Stimulated activated CD8-positive, alpha-beta memory T cell treated with anti-CD3 and anti-CD28 coated beads, Interleukin-4, amount 100 ng/mL, for 24 hours (primary cell): Measurements from ENCODE around the gene POU1F1.
"Not testable (repeated sequence)": the region's sequence is repeated elsewhere in the genome, so short reads cannot be mapped to it uniquely, and the experiment has no call there.

Source experiments
- DNase-seq: peaks from one replicate; pipeline ENCODE4 v3.0.0-alpha.2; 2020; ENCODE audit warnings: low read depth

POU1F1 gene, protein sequence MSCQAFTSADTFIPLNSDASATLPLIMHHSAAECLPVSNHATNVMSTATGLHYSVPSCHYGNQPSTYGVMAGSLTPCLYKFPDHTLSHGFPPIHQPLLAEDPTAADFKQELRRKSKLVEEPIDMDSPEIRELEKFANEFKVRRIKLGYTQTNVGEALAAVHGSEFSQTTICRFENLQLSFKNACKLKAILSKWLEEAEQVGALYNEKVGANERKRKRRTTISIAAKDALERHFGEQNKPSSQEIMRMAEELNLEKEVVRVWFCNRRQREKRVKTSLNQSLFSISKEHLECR

DNA sequence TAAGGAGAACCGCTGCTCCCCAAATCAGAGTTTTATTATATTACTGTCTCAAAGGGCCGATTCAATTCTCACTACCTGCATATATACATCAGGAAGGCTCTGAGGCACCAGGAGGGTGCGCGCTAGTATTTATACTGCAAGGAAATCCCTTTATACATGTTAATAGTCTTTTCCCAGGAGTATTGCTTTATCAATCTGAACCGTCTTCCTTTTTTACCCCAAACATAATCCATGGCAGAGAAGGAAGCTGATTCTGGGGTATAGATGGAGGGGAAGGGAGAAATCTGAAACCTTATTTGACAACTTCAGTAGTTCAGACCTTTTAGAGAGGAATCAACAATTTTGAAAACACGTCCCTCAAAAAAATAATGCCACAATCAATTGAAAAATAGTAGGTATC, at the start of gene POU1F1:
Gene POU1F1, minus strand, starts transcription at position 101 of the 400 bp plus-strand sequence. CDS start 122 bp downstream, outside the sequence.
- no peak for DNase-seq

DNA sequence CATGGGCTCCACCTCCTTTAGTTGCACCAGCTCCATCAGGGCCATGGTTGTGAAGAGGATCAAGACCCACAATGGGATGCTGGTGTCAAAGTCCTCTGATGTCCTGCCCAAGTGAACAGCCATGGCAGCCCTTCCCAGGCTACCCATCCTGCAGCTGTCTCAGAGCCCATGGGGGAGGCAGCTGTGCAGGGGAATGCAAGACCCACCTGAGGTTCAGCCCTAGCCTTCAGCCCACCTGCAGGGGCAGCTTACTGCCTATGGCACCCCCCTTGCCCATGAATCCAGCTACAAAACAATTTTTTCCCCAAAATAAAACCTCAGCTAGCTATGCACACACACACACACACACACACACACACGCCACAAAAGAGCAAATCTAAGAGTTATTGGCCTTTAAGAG, 48.2 kb upstream of the POU1F1 start:
- no peak for DNase-seq

DNA sequence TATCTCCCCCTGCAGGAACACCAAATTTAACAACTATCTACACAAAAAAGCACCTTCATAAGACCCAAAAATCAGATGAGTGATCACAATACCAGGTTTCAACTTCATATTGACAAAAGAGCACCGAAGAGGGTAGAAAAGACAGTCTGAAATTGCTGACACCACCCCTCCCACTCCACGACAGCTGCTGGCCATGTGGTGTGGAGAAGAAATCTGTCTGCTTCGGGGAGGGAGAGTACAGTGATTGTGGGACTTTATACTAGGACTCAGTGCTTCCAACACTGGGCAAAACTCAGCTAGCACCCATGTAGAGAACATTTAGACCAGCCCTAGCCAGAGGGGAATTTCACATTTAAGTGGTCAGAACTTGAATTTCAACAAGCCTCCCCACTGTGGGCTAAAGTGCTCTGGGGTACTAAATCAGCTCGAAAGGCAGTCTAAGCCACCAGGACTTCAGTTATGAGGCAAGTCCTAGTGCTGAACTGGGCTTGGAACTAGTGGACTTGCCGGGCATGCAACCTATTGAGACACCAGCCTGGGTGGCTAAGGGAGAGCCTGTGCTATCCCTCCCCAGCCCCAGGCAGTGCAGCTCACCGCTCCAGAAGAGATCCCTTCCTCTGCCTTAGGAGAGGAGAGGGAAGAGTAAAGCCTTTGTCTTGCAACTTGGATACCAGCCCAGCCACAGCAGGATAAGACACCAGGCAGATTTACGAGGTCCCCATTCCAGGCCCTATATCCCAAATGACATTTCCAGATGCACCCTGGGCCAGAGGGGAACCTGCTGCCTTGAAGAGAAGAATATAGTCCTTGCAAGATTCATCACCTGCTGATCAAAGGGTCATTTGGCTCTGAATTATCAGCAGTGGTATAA, 44.6 kb upstream of the POU1F1 start:
- no peak for DNase-seq

DNA sequence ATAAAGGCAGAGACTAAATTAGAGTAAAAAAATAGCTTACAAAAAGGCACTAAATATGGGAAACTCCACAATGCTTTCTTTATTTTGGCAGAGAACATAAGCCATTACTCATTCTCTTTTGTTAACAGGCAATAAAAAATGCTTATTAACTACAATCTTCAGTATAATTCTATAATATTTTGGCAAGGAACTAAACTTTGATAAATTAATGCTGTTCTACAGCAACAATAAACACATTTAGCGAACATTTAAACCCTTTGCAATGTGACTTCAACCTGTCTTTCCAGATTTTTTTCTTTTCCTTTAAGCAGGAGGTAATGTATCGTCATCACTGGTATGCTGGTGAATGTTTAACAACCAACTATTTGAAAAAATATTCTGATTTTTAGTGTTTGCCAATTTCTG, 42.2 kb upstream of the POU1F1 start:
- no peak for DNase-seq

DNA sequence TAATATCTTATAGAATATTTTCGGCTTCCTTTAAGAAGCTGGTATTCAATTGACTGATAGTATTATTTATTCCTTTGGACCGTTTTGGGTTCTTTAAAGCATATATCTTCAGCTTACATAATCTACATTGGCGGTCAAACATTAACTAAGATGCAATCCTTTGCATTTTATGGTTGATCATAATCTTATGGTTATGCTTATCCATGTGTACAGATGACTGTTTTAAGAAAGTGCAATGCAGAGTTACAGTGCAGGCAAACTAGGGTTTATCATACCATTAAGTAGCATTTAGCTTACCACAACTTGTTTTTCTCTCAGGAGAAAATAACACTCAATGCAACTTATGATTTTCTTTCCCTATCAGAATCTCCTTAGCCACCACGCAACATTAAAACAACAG, 41.4 kb upstream of the POU1F1 start:
- DNase-seq, result no peak

DNA sequence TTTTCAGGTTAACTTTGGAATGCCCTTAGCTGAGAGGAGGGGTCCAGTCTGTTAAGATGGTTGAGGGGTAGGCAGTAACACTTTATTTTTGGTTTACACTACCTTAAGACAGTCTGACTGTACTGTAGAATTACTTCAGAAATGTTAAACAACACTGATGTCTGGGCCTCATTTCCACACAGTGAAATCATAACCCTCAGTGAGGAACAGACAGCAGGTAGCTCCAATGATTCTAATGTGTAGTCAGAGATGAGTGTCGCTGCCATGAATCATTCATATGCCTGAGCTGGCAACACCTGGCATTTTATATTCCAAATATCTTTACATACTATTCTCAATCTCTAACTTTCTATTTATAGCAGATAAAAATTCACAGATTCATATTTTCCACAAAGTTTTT, 37.3 kb upstream of the POU1F1 start:
- no peak for DNase-seq

DNA sequence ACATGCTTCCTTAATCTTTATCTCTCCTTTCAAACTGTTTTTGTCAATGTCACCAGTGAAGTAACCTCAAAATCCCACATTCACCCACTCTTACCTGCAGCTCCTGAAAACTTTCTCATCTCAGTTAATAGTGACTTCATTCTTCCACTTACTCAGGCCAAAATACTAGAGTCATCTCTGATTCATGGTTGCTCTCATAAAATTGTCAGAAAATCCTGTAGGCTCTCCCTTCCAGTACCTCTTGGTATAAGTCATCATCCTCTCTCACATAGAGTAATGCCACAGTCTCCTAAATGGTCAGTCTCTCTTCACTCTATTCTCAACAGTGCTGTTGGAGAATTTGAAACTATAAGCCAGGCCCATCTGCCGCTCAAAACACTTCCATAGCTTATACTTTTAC, 34.9 kb upstream of the POU1F1 start:
- no peak for DNase-seq

DNA sequence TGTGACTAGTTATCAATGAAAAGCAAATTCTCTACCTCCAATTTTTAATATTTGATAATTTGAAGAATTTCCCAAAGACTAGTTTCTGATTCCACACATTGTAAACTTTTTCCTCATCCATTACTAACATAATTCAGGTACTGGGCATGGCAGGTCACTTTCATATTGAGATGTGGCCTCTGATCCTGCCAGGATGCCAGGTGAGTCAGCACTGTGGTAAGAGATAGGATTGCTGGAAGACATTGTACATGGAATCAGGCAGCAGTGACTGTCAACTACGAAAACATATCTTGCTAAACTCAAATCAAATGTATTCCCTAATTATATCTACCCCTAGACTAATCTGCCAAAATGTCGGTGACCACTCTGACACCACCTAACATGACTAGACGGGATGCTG, 33.2 kb upstream of the POU1F1 start:
- no peak for DNase-seq

DNA sequence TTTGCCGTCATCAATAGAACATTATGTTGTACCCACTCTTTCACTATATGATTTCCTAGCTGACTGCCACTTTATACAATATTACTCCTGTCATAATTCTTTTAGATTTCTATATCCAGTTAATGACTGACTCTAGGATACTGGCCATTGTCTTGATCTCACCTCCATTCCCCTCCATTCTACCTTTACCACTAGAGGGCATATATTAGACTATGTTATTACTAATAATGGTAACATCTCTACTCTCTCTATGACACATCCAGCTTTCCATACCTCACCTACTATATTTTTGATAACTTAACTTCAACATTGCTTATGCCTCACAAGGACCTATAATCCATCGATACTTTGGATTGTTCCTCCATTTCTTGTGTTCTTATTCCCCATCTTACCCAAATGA, 31.4 kb upstream of the POU1F1 start:
- no peak for DNase-seq

DNA sequence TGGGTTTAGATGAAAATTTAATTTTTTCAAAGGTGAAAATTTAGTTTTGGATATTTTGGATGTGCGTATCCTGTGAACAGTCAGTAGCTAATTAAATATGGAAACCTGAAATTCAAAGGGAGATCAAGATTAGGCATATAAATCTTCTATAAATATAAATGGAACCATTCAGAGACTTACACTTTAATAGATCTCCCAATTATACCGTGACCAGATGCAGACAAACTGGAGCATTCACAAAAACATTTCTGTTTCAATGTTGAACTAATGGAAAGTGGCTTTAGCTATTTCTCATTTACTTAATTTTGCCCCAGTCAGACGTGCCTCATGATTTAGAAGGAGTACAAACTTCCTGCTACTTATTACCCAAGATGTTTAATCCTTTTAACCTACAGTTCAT, 29.1 kb upstream of the POU1F1 start:
- DNase-seq, result no peak

DNA sequence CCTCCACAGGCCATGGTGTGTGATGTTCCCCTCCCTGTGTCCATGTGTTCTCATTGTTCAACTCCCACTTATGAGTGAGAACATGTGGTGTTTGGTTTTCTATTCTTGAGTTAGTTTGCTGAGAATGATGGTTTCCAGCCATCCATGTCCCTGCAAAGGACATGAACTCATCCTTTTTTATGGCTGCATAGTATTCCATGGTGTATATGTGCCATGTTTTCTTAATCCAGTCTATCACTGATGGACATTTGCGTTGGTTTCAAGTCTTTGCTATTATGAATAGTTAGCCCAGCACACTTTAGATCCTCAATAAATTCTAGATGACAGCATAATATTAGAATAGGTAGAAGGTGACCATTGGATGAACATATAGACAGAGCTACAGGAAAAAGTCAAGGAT, 28.6 kb upstream of the POU1F1 start:
- not testable (repeated sequence) for DNase-seq

DNA sequence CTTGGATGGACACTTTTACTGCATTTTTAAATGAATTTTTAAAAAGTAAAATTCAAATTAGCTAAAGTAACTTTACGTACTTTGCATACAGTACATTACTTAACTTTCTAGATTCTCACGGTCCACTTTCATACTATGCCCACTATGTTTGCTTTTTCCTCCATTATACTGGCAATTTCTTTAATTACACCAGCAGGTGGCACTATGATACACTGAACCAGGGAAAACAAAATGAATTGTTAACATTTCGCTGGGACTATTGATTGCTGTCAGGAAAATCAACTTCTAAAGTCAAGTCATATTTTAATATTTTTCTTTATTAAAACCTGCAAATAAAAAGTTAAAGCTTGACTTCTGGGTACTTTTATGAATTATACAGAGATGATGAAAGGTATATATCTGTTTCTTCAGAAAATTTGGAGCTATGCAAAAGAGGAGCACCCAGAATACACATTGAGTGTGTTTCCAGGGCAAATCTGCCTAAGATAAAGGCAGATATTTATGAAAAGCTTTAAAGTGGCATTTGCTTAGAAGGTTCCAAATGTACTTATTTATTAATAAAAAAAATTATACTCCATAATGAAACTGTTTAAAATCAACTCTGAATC, 21.8 kb upstream of the POU1F1 start:
- DNase-seq, result no peak

DNA sequence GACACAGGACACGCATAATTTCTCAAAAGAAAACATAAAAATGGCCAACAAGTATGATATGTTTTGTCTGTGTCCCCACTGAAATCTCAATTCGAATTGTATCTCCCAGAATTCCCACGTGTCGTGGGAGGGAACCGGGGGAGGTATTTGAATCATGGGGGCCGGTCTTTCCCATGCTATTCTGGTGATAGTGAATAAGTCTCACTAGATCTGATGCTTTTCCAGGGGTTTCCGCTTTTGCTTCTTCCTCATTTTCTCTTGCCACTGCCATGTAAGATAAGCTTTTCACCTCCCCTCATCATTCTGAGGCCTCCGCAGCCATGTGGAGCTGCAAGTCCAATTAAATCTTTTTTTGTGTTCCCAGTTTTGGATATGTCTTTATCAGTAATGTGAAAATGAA, 12.1 kb upstream of the POU1F1 start:
- no peak for DNase-seq

DNA sequence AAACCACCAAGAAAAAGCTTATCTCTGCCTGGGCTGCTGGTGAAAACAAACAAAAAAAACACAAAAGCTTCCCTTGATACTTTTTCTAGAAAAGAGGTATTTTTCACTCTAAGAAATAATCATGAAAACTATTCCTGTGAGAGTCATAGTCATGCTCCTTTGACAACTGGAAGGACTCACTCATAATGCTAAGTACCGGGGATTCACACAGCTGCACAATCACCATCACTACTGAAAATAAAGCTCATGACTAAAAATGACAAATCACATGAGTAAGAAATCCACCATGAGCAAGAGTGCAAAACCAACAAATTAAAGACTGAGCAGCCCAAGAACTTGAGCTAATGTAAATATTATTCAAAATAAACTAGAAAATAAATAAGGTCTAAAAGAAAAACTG, 10.6 kb upstream of the POU1F1 start:
- no peak for DNase-seq

DNA sequence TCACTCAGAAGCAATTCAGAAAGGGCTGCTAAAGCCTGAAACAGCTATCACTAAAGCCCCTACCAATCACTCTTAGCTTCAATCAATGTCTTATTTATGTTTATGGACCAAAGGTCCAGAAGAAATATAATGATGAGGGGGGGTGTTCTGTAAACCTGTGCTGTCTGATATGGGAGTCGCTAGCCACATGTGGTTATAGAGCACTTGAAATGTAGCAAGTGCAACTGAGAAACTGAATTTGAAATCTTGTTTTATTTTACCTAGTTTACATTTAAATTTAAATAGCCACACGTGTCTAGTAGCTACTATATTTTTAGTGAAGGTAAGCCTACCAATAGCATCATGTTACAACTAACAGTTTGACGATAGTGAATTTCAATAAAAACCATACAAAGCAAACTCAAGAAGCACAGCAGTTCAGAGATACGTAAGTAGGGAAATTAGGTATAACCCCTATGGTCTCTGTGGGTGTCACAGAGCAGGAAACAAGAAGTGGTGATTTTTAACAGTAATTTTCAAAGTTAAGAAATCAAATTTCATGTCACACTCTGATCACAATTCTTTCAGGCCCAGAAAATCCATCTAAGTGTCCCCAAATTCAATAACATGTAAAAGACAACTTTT, 3.6 kb downstream of the POU1F1 start:
- DNase-seq, result no peak

DNA sequence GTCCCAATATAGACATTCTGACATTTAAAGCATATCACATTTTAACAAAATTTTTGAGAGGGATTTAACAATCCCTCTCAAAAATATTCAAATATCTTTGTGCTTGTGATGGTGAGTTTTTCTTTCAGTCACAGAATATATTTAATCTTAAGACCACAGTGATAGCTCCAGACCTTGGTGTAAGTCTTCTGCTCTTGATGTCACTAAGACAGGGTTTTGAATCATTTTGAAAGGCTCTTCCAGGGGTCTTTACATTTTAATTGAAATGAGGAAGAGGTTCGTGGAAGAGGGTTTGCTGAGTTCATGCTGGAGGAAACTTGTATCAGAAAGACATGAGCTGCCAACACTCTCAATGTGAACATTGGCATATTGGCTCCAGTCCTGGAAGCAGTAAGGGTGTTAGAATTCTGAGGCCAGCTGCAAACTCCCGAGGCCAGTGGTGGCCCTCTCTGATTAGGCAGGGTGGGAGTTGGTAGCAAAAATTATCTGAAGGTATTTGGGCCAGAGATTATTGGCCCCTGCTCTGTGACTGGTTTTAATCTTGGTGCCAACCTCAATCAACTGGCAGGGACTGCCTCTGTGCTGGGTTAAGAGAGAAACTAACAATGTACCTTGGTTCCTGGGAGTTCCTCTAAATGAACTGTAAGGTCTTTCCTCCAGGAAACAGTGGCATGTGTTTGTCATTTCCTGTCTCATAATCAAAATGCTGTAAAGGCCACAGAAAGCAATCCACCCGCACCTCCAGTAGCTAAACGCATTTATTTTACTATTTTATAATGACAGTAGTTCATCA, 5.3 kb downstream of the POU1F1 start:
- DNase-seq, result no peak

DNA sequence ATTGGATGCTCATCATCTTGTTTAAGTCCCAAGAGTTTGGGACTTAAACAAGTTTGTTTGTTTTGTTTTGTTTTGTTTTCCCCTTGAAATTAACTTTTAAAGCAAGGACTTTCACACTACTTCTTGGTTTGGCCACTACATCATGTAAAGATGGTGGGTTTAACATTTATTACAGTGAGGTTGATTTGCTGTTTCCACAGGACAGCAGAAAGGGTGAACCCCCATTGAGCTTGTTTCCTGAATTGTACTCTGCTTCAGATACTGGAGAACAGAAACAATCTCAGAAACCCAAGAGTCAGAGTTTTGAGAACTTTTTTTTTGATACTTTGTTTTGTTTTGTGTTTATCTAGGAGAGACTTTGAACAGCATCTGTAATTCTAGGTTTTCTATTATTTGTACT, 6.7 kb downstream of the POU1F1 start:
- DNase-seq, result no peak

DNA sequence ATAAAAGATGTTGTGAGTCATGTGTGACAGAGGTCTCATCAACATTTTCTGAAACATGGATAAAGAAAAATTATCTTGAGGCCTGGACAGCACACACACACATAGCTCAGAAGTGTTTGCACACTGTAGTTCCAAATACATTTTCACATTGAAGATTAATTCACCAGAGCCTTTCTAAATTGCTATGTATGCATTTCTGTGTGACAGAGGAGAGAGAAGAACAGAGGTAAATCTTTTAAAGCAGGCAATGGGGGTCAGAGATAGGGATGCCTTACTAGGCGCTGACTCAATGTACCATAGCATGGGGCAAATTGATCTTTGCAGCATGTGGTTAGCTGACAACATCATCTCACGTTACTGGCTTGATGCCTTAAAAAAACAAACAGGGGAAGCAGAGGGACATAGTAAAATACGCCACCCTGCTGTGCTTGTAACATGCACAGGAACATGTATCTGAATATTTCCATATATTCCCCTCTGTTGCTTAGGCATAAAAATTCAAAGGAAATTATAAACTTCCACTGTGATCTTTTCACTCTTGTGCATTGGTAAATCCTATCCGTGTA, 7.7 kb downstream of the POU1F1 start:
- DNase-seq, result no peak

DNA sequence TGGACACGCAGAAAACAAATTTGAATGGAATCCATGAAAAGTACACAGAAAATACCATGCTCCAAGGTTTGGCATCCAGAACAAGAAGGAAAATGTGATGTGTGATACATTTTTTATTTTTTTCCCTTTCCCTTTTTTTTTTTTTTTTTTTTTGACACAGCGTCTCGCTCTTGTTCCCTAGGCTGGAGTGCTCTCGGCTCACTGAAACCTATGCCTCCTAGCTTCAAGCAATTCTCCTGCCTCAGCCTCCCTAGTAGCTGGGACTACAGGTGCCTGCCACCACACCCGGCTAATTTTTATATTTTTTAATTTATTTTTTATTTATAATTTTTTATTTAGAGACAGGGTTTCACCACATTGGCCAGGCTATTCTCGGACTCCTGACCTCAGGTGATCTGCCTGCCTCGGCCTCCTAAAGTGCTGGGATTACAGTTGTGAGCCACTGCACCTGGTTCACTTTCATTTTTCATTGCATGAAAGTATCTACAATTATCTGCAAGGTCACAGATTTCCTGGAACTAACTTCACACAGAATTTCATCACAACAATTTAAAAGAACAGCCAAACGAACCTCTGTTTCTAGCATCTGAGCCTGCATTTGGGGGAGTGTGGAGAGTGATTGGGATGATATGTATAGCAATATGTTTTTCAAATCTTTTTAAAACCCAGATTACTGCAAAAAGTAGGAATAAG, 8.3 kb downstream of the POU1F1 start:
- no peak for DNase-seq

DNA sequence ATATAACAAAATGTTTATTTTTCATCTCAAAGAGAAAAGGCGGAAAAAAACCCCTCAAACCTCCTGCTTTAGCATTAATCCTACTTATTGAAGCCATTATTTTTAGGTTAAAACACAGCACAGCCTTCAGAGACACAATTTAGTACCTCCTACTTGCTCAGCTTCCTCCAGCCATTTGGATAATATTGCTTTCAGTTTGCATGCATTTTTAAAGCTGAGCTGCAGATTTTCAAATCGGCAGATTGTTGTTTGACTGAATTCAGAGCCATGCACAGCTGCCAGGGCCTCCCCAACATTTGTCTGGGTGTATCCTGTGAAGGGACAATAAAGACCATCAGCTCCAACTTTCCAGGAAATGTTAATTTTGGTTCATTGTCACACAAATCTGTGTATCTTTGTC, 14.5 kb downstream of the POU1F1 start:
- DNase-seq, result no peak

DNA sequence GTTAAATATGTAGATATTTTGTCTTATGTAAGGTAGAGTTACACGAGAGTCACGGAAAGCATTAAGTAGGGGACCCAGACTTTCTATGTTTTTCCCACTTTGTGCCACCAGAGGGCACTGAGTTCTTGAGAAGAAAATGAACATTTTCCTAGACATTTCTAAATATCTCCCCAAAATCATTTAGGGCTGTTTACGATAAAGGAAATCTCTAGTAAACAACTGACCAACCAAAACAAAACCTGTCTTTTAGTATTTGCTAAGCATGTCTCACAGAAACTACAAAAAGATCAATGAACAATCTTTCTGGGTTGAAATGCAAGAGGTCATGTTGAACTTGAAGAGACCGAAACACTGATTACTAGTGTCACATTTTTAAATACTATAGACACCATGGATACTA, 16.1 kb downstream of the POU1F1 start:
- peak; percentile 7 for DNase-seq
